ENCODE results near the gene BASP1. TPM values are rescaled to one million over a fixed set of nuclear protein-coding genes. Genes with fewer than 3 reads are reported as not detected.
A peak's percentile ranks its signal among the peaks of the same experiment; 100 is the strongest.

BASP1 gene
- total RNA-seq, 1 experiment from 2014 or later = 12.6 TPM

GRCh38 chr5:17269201-17269600 is 51.8 kb downstream of the BASP1 start:
- no peak for DNase-seq (ENCODE audit: low read depth)
- in situ Hi-C loops (cut with HindIII; ENCODE audit: low pct_unique_long_range_greater_than_20kb, low sequenced_read_pairs) = no loop called here

GRCh38 chr5:17272111-17272510 is 54.7 kb downstream of the BASP1 start:
- in situ Hi-C loops (cut with HindIII; ENCODE audit: low pct_unique_long_range_greater_than_20kb, low sequenced_read_pairs) = no loop called here
- DNase-seq (ENCODE audit: low read depth) = no peak

- in situ Hi-C loops (cut with HindIII; ENCODE audit: low pct_unique_long_range_greater_than_20kb, low sequenced_read_pairs) = no loop called here
- no peak for DNase-seq (ENCODE audit: low read depth)
Observed at GRCh38 chr5:17275289-17276158, 58.1 kb downstream of the BASP1 start.

- no peak for DNase-seq (ENCODE audit: low read depth)
- in situ Hi-C loops (cut with HindIII; ENCODE audit: low pct_unique_long_range_greater_than_20kb, low sequenced_read_pairs) = no loop called here
Observed at GRCh38 chr5:17276445-17276844, 59.0 kb downstream of the BASP1 start.

GRCh38 chr5:17277907-17278306 is 60.5 kb downstream of the BASP1 start:
- in situ Hi-C loops (cut with HindIII; ENCODE audit: low pct_unique_long_range_greater_than_20kb, low sequenced_read_pairs) = no loop called here
- no peak for DNase-seq (ENCODE audit: low read depth)

GRCh38 chr5:17278931-17279330 is 61.5 kb downstream of the BASP1 start:
- in situ Hi-C loops (cut with HindIII; ENCODE audit: low pct_unique_long_range_greater_than_20kb, low sequenced_read_pairs) = no loop called here
- DNase-seq (ENCODE audit: low read depth) = no peak

GRCh38 chr5:17279487-17279886 is 62.1 kb downstream of the BASP1 start:
- DNase-seq (ENCODE audit: low read depth) = no peak
- in situ Hi-C loops (cut with HindIII; ENCODE audit: low pct_unique_long_range_greater_than_20kb, low sequenced_read_pairs) = no loop called here

- DNase-seq (ENCODE audit: low read depth) = no peak
- in situ Hi-C loops (cut with HindIII; ENCODE audit: low pct_unique_long_range_greater_than_20kb, low sequenced_read_pairs) = no loop called here
Observed at GRCh38 chr5:17282283-17283120, 65.1 kb downstream of the BASP1 start.

- DNase-seq (ENCODE audit: low read depth) = no peak
- in situ Hi-C loops (cut with HindIII; ENCODE audit: low pct_unique_long_range_greater_than_20kb, low sequenced_read_pairs) = no loop called here
Observed at GRCh38 chr5:17283121-17283415, 65.6 kb downstream of the BASP1 start.

- DNase-seq (ENCODE audit: low read depth) = no peak
Observed at GRCh38 chr5:17287501-17288155, 70.2 kb downstream of the BASP1 start.

GRCh38 chr5:17288570-17288969 is 71.1 kb downstream of the BASP1 start:
- no peak for DNase-seq (ENCODE audit: low read depth)
- in situ Hi-C loops (cut with HindIII; ENCODE audit: low pct_unique_long_range_greater_than_20kb, low sequenced_read_pairs) = no loop called here

More at GRCh38 chr5:17287501-17288155, 70.2 kb downstream of the BASP1 start:
- in situ Hi-C loops (cut with HindIII; ENCODE audit: low pct_unique_long_range_greater_than_20kb, low sequenced_read_pairs) = no loop called here

GRCh38 chr5:17289681-17290539 is 72.5 kb downstream of the BASP1 start:
- DNase-seq (ENCODE audit: low read depth) = no peak
- in situ Hi-C loops (cut with HindIII; ENCODE audit: low pct_unique_long_range_greater_than_20kb, low sequenced_read_pairs) = no loop called here

GRCh38 chr5:17290540-17290974 is 73.1 kb downstream of the BASP1 start:
- DNase-seq (ENCODE audit: low read depth) = no peak
- in situ Hi-C loops (cut with HindIII; ENCODE audit: low pct_unique_long_range_greater_than_20kb, low sequenced_read_pairs) = no loop called here

GRCh38 chr5:17292434-17293015 is 75.1 kb downstream of the BASP1 start:
- no peak for DNase-seq (ENCODE audit: low read depth)
- in situ Hi-C loops (cut with HindIII; ENCODE audit: low pct_unique_long_range_greater_than_20kb, low sequenced_read_pairs) = no loop called here

- in situ Hi-C loops (cut with HindIII; ENCODE audit: low pct_unique_long_range_greater_than_20kb, low sequenced_read_pairs) = no loop called here
Observed at GRCh38 chr5:17294639-17295311, 77.3 kb downstream of the BASP1 start.

GRCh38 chr5:17295671-17296070 is 78.2 kb downstream of the BASP1 start:
- in situ Hi-C loops (cut with HindIII; ENCODE audit: low pct_unique_long_range_greater_than_20kb, low sequenced_read_pairs) = no loop called here
- DNase-seq (ENCODE audit: low read depth) = no peak

More at GRCh38 chr5:17294639-17295311, 77.3 kb downstream of the BASP1 start:
- no peak for DNase-seq (ENCODE audit: low read depth)

- peak; percentile 25 for DNase-seq (ENCODE audit: low read depth)
Observed at GRCh38 chr5:17302106-17302505, 84.7 kb downstream of the BASP1 start.

More at GRCh38 chr5:17302106-17302505, 84.7 kb downstream of the BASP1 start:
- in situ Hi-C loops (cut with HindIII; ENCODE audit: low pct_unique_long_range_greater_than_20kb, low sequenced_read_pairs) = no loop called here

All from Caki2 (cell line).